Neural cell (in vitro differentiated cells): ENCODE results near the gene SAMSN1. TPM values are rescaled to one million over a fixed set of nuclear protein-coding genes. Genes with fewer than 3 reads are reported as not detected.

ENCODE experiments used
- H2AFZ ChIP-seq: fragments of 200-600, 300-800 bp; sonication (generic), shearing (Covaris generic); 2 replicates; pipeline ENCODE4 v1.6.0; 2014; ENCODE audit warnings: low read depth, mild to moderate bottlenecking, antibody characterized with exemption, low read length, moderate library complexity
- H3F3A ChIP-seq: fragments of 200-600 bp; shearing (Covaris generic); 2 replicates; pipeline ENCODE4 v1.6.1; 2016; ENCODE audit warnings: mild to moderate bottlenecking, moderate library complexity, mixed read lengths, antibody characterized with exemption, low read length; ENCODE audit not compliant: insufficient read depth, poor library complexity, severe bottlenecking
- H3K27ac ChIP-seq: fragments of 200-600, 300-800 bp; sonication (generic), shearing (Covaris generic); 2 replicates; pipeline ENCODE4 v1.5.1; 2014; ENCODE audit warnings: mild to moderate bottlenecking, low read length, moderate library complexity
- H3K27me3 ChIP-seq: fragments of 300-800, 200-600 bp; sonication (generic), shearing (Covaris generic); 2 replicates; pipeline ENCODE4 v1.6.0; 2014; ENCODE audit warnings: mild to moderate bottlenecking, low read depth, low read length, moderate library complexity; ENCODE audit not compliant: insufficient read depth
- H3K36me3 ChIP-seq: fragments of 300-800, 200-600 bp; sonication (generic), shearing (Covaris generic); 2 replicates; pipeline ENCODE4 v1.5.1; 2014; ENCODE audit warnings: mild to moderate bottlenecking, antibody characterized with exemption, low read length, moderate library complexity; ENCODE audit not compliant: insufficient read depth
- H3K4me2 ChIP-seq: fragments of 300-800, 200-600 bp; sonication (generic), shearing (Covaris generic); 2 replicates; pipeline ENCODE4 v1.6.0; 2014; ENCODE audit warnings: mild to moderate bottlenecking, low read length
- H3K4me3 ChIP-seq: fragments of 300-800, 200-600 bp; sonication (generic), shearing (Covaris generic); 2 replicates; pipeline ENCODE4 v1.5.1; 2014; ENCODE audit warnings: mild to moderate bottlenecking, low read length, moderate library complexity
- H3K79me2 ChIP-seq: fragments of 200-600 bp; shearing (Covaris generic); replicated peaks from 2 replicates; pipeline ENCODE4 v1.6.0; 2014; ENCODE audit warnings: mild to moderate bottlenecking, low read length, moderate library complexity; ENCODE audit not compliant: insufficient read depth
- H3K9ac ChIP-seq: fragments of 300-800, 200-600 bp; sonication (generic), shearing (Covaris generic); 2 replicates; pipeline ENCODE4 v1.6.1; 2016; ENCODE audit warnings: mild to moderate bottlenecking, low read length, mixed read lengths
- H3K9me2 ChIP-seq: fragments of 200-600 bp; shearing (Covaris generic); 2 replicates; pipeline ENCODE4 v1.6.1; 2016; ENCODE audit warnings: mild to moderate bottlenecking, low read length, mixed read lengths; ENCODE audit not compliant: insufficient read depth
- H3K9me3 ChIP-seq: fragments of 200-600, 300-800 bp; sonication (generic), shearing (Covaris generic); 2 replicates; pipeline ENCODE4 v1.6.1; 2016; ENCODE audit warnings: mild to moderate bottlenecking, mixed run types, low read length, moderate library complexity, mixed read lengths
- H4K20me1 ChIP-seq: fragments of 200-600 bp; shearing (Covaris generic); 2 replicates; pipeline ENCODE4 v1.6.1; 2016; ENCODE audit warnings: mild to moderate bottlenecking, mixed run types; ENCODE audit not compliant: insufficient read depth
- CTCF ChIP-seq: fragments of 450-650 bp; IDR thresholded peaks from 2 replicates; pipeline ENCODE4 v1.5.1; 2014; ENCODE audit warnings: antibody characterized with exemption, mild to moderate bottlenecking, moderate library complexity; ENCODE audit not compliant: poor library complexity, severe bottlenecking
- EP300 ChIP-seq: fragments of 450-650 bp; conservative IDR thresholded peaks from 2 replicates; pipeline ENCODE4 v1.6.1; 2014; ENCODE audit warnings: antibody characterized with exemption, mild to moderate bottlenecking, moderate library complexity; ENCODE audit not compliant: poor library complexity, severe bottlenecking
- EZH2 ChIP-seq: fragments of 200-600, 300-800 bp; shearing (Covaris generic), sonication (generic); IDR thresholded peaks from 2 replicates; pipeline ENCODE4 v1.6.1; 2014; ENCODE audit warnings: antibody characterized with exemption, low read length, borderline replicate concordance, mild to moderate bottlenecking; ENCODE audit not compliant: insufficient read depth, poor library complexity, severe bottlenecking
- MXI1 ChIP-seq: fragments of 450-650 bp; conservative IDR thresholded peaks from 2 replicates; pipeline ENCODE4 v1.6.1; 2014; ENCODE audit warnings: antibody characterized with exemption, mild to moderate bottlenecking; ENCODE audit not compliant: poor library complexity, severe bottlenecking
- POLR2AphosphoS5 ChIP-seq: IDR thresholded peaks from 2 replicates; pipeline ENCODE4 v1.6.1; 2012
- RAD21 ChIP-seq: fragments of 450-650 bp; conservative IDR thresholded peaks from 2 replicates; pipeline ENCODE4 v1.6.1; 2014; ENCODE audit warnings: antibody characterized with exemption, mild to moderate bottlenecking, moderate library complexity
- SMC3 ChIP-seq: fragments of 450-650 bp; conservative IDR thresholded peaks from 2 replicates; pipeline ENCODE4 v1.6.1; 2014; ENCODE audit warnings: antibody characterized with exemption, mild to moderate bottlenecking, moderate library complexity; ENCODE audit not compliant: poor library complexity
- TAF1 ChIP-seq: IDR thresholded peaks from 2 replicates; pipeline ENCODE4 v1.6.1; 2012; ENCODE audit warnings: low read depth
- polyA plus RNA-seq: library from polyadenylated mRNA; depleted of rRNA; stranded (reverse); fragments of >200 nt; gene quantifications from 2 replicates; pipeline ENCODE4 v1.2.3, GENCODE V29; 2014
- TF ChIP-seq, protein P1 (sequence below): IDR thresholded peaks from 2 replicates; pipeline ENCODE4 v1.6.1; 2012; ENCODE audit warnings: borderline replicate concordance

The SAMSN1 gene
- polyA plus RNA-seq, 1 donor from 2014 or later = 18.2 TPM

DNA sequence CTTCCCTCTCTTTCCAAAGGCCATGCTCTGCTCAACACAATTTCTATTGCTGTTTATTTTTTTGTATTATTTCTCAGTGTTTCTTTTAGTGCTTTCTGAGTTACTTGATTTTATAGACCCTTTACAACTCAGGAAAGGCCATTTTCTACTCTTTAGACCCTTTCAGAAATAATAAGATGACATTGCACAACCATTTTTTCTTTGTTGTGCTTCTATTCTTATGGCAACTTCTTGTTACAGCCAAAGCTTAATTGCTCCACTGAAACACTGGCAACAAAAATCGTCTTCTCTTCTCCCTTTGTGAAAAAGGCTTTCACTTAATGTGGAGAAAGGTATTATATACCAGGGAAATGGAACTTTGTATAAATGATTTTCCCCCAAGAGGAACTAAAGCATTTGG, 39.0 kb upstream of the SAMSN1 start:
- Histone ChIP-seq H3K4me3 (no peak overlapping the region), H3F3A (no peaks in the 10 kb centered on the region), H3K4me2 (no peak overlapping the region)

DNA sequence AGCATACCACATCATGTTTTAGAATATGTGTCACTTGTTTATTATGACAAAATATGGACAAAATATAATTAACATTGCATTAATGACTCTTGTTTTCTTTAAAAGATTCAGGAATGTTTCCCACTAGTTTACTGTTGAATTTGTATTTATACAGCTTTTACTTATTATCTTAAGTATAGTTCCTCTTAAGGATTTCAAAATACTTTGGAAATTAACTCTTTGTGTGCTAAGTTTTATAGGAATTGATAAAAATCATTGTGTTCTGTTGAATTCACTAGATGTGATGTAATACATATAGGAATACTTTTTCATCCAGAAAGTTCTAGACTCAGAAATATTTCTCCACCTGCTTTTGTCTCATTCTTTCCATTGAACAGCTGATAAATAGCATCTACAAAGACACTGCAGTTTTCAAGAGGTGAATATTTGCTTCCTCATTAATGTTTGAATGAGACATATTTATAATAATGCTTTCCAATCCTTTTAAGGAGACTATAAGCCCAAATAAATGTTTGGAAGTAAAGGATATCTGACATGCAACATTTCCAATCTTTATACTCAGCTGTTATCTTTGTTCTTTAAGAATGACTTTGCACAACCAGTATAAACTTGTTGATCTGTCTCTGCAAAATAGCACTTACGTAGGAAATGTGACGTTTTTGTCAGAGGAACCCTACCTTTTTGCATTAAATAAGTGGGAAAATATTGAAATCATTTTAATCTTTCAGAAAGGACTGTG, 38.4 kb upstream of the SAMSN1 start:
- Histone ChIP-seq H3K9me2 (no peaks in the 10 kb centered on the region), H3K4me2 (no peak overlapping the region), H3K9me3 (no peaks in the 10 kb centered on the region), H3K27ac (no peak overlapping the region), H4K20me1 (no peaks in the 10 kb centered on the region), H3K79me2 (no peaks in the 10 kb centered on the region), H3F3A (no peaks in the 10 kb centered on the region), H2AFZ (no peak overlapping the region), H3K9ac (no peak overlapping the region), H3K36me3 (no peaks in the 10 kb centered on the region), H3K27me3 (no peaks in the 10 kb centered on the region), H3K4me3 (no peak overlapping the region)
- no peak for TF ChIP-seq EZH2
- no peak for TF ChIP-seq MXI1
- no peak for TF ChIP-seq SMC3
- TF ChIP-seq TAF1 = no peak
- no peak for TF ChIP-seq CTCF
- TF ChIP-seq, protein P1, sequence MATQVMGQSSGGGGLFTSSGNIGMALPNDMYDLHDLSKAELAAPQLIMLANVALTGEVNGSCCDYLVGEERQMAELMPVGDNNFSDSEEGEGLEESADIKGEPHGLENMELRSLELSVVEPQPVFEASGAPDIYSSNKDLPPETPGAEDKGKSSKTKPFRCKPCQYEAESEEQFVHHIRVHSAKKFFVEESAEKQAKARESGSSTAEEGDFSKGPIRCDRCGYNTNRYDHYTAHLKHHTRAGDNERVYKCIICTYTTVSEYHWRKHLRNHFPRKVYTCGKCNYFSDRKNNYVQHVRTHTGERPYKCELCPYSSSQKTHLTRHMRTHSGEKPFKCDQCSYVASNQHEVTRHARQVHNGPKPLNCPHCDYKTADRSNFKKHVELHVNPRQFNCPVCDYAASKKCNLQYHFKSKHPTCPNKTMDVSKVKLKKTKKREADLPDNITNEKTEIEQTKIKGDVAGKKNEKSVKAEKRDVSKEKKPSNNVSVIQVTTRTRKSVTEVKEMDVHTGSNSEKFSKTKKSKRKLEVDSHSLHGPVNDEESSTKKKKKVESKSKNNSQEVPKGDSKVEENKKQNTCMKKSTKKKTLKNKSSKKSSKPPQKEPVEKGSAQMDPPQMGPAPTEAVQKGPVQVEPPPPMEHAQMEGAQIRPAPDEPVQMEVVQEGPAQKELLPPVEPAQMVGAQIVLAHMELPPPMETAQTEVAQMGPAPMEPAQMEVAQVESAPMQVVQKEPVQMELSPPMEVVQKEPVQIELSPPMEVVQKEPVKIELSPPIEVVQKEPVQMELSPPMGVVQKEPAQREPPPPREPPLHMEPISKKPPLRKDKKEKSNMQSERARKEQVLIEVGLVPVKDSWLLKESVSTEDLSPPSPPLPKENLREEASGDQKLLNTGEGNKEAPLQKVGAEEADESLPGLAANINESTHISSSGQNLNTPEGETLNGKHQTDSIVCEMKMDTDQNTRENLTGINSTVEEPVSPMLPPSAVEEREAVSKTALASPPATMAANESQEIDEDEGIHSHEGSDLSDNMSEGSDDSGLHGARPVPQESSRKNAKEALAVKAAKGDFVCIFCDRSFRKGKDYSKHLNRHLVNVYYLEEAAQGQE = no peak
- TF ChIP-seq POLR2AphosphoS5 = no peak
- no peak for TF ChIP-seq EP300

More for the DNA sequence above, 39.0 kb upstream of the SAMSN1 start:
- no peak overlapping the region for H3K27ac ChIP-seq
- H2AFZ ChIP-seq = no peak overlapping the region
- no peak overlapping the region for H3K9ac ChIP-seq
- H3K9me2 ChIP-seq = no peaks in the 10 kb centered on the region
- no peaks in the 10 kb centered on the region for H3K79me2 ChIP-seq
- no peaks in the 10 kb centered on the region for H3K36me3 ChIP-seq
- no peaks in the 10 kb centered on the region for H3K9me3 ChIP-seq
- no peaks in the 10 kb centered on the region for H3K27me3 ChIP-seq
- no peaks in the 10 kb centered on the region for H4K20me1 ChIP-seq
- TF ChIP-seq TAF1 (no peak), EZH2 (no peak), POLR2AphosphoS5 (no peak), SMC3 (no peak), CTCF (no peak), RAD21 (no peak), EP300 (no peak), MXI1 (no peak)
- TF ChIP-seq, protein P1 = no peak
